ENCODE results near the gene NXF1.

Gene NXF1

DNA sequence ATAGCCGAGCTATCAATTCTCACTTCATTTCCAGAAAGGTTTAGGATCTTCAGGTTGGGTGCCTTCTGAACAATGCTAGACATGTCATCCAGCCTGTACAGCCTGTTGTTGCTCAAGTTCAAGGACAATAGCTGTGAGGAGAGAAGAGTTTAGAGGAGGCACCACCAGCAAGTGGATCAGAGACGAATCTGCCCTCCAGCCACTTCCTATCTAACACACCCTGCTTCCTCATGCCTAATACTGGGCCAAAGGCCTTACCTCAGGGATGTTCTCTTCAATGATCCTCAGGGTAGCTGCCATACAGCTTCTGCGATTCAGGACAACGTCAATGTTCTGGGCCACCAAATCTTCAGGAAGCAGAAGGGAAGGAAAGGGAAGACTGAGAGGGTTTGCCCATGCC lies 4.2 kb downstream of the NXF1 start:
- H3K27ac ChIP-seq (ENCODE audit: low read depth, low read length, severe bottlenecking): no peak overlapping the region
- no peaks in the 10 kb centered on the region for H3K9me3 ChIP-seq (ENCODE audit: control insufficient read depth, low read length)
- WGBS, 2 experiments (ENCODE audit: insufficient coverage in 2 of 2): 100% methylated on average over 1 to 4 of the region's 4 CpGs
- H3K4me3 ChIP-seq (ENCODE audit: extremely low read depth, insufficient read depth, low read length, poor library complexity, severe bottlenecking): no peak overlapping the region
- peaks cover 75% of the 10 kb centered on the region for H3K36me3 ChIP-seq (ENCODE audit: control insufficient read depth, insufficient read depth, low read length)
- H3K4me1 ChIP-seq (ENCODE audit: control insufficient read depth, insufficient read depth, low read length, poor library complexity, severe bottlenecking): peaks cover 6% of the 10 kb centered on the region

- Histone ChIP-seq H3K36me3 (ENCODE audit: control insufficient read depth, insufficient read depth, low read length) (peaks cover 91% of the 10 kb centered on the region), H3K4me1 (ENCODE audit: control insufficient read depth, insufficient read depth, low read length, poor library complexity, severe bottlenecking) (peaks cover 5% of the 10 kb centered on the region), H3K27ac (ENCODE audit: low read depth, low read length, severe bottlenecking) (no peak overlapping the region), H3K9me3 (ENCODE audit: control insufficient read depth, low read length) (no peaks in the 10 kb centered on the region), H3K4me3 (ENCODE audit: extremely low read depth, insufficient read depth, low read length, poor library complexity, severe bottlenecking) (no peak overlapping the region)
- 98 to 99% methylated on average over 9 of the region's 10 CpGs for WGBS, 2 experiments (ENCODE audit: insufficient coverage in 2 of 2)
Measured at GRCh38 chr11:62799486-62799885, 5.8 kb downstream of the NXF1 start.

GRCh38 chr11:62796281-62796680 lies 9.0 kb downstream of the NXF1 start:
- Histone ChIP-seq H3K4me3 (ENCODE audit: extremely low read depth, insufficient read depth, low read length, poor library complexity, severe bottlenecking) (no peak overlapping the region), H3K36me3 (ENCODE audit: control insufficient read depth, insufficient read depth, low read length) (peaks cover 93% of the 10 kb centered on the region), H3K9me3 (ENCODE audit: control insufficient read depth, low read length) (no peaks in the 10 kb centered on the region), H3K27ac (ENCODE audit: low read depth, low read length, severe bottlenecking) (no peak overlapping the region), H3K4me1 (ENCODE audit: control insufficient read depth, insufficient read depth, low read length, poor library complexity, severe bottlenecking) (peaks cover 12% of the 10 kb centered on the region)
- WGBS, 2 experiments (ENCODE audit: insufficient coverage in 2 of 2): 89 to 92% methylated on average over 6 to 7 of the region's 7 CpGs

DNA sequence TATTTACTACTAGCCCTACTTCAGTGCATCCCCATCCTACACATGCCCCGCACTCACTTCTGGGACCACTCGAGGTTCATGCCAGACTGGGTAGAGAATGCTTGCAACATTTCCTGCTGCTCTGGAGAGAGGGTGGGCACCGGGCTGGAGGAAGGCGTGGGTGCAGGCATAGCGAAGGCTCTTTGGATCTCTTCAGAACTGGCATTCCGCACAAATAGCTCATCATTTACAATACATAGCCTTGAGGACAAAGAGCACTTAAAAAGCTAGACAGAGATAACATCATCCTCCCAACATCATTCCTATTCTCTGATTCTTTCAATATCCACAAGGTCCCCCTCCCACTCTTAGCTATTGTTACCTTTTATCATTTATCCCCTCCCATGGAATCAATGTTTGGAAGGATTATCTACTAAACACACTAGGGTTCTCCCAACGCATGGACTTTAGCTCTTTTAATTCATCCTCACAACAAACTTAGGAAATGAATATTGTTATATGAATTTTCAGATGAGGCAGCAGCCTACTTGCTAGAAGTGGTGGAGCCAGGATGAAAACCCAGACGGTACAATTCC lies 11.0 kb downstream of the NXF1 start:
- H3K27ac ChIP-seq (ENCODE audit: low read depth, low read length, severe bottlenecking): peak overlapping the region; percentile 18
- H3K4me1 ChIP-seq (ENCODE audit: control insufficient read depth, insufficient read depth, low read length, poor library complexity, severe bottlenecking): peaks cover 12% of the 10 kb centered on the region
- 92 to 98% methylated on average over 5 to 6 of the region's 8 CpGs for WGBS, 2 experiments (ENCODE audit: insufficient coverage in 2 of 2)
- no peaks in the 10 kb centered on the region for H3K9me3 ChIP-seq (ENCODE audit: control insufficient read depth, low read length)
- peaks cover 88% of the 10 kb centered on the region for H3K36me3 ChIP-seq (ENCODE audit: control insufficient read depth, insufficient read depth, low read length)
- H3K4me3 ChIP-seq (ENCODE audit: extremely low read depth, insufficient read depth, low read length, poor library complexity, severe bottlenecking): no peak overlapping the region

DNA sequence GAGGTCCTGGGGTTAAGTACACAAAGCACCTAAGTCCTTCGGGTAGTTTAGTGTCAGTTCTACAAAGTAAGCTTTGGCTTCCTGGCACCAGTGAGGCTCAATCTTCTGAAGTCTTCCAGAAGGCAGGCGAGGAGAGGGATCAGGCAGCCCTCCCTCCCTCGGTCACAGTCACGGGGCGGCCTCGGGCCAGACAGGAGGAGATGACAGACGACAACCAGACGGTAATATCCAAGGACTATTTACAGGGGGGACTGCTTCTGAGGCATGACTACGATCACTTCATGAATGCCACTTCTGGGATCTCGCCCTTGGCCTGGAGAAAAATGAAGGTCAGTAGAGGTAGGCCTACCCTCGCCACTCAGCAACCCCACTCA lies 13.1 kb downstream of the NXF1 start:
- peak overlapping the region; percentile 88 for H3K27ac ChIP-seq (ENCODE audit: low read depth, low read length, severe bottlenecking)
- H3K4me1 ChIP-seq (ENCODE audit: control insufficient read depth, insufficient read depth, low read length, poor library complexity, severe bottlenecking): peaks cover 19% of the 10 kb centered on the region
- WGBS, 2 experiments (ENCODE audit: insufficient coverage in 2 of 2): 34 to 46% methylated on average over 9 to 11 of the region's 11 CpGs
- no peaks in the 10 kb centered on the region for H3K9me3 ChIP-seq (ENCODE audit: control insufficient read depth, low read length)
- peaks cover 74% of the 10 kb centered on the region for H3K36me3 ChIP-seq (ENCODE audit: control insufficient read depth, insufficient read depth, low read length)
- peak overlapping the region; percentile 78 for H3K4me3 ChIP-seq (ENCODE audit: extremely low read depth, insufficient read depth, low read length, poor library complexity, severe bottlenecking)

- Histone ChIP-seq H3K27ac (ENCODE audit: low read depth, low read length, severe bottlenecking) (peak within 1 kb of the TSS; percentile 88), H3K4me1 (ENCODE audit: control insufficient read depth, insufficient read depth, low read length, poor library complexity, severe bottlenecking) (peaks cover 19% of the 10 kb centered on the region), H3K36me3 (ENCODE audit: control insufficient read depth, insufficient read depth, low read length) (peaks cover 69% of the 10 kb centered on the region), H3K4me3 (ENCODE audit: extremely low read depth, insufficient read depth, low read length, poor library complexity, severe bottlenecking) (peak within 1 kb of the TSS; percentile 78), H3K9me3 (ENCODE audit: control insufficient read depth, low read length) (no peaks in the 10 kb centered on the region)
- 1% methylated on average over 43 to 48 of the region's 58 CpGs for WGBS, 2 experiments (ENCODE audit: insufficient coverage in 2 of 2)
Measured at GRCh38 chr11:62791501-62792201, 13.6 kb downstream of the NXF1 start, which contains the start of gene TMEM223. Gene TMEM223, minus strand, starts transcription at chr11:62792006. Its CDS starts 12 bp downstream, at chr11:62791994.

GRCh38 chr11:62789576-62789975 lies 15.7 kb downstream of the NXF1 start:
- H3K9me3 ChIP-seq (ENCODE audit: control insufficient read depth, low read length): no peaks in the 10 kb centered on the region
- WGBS, 2 experiments (ENCODE audit: insufficient coverage in 2 of 2): 90 to 100% methylated on average over 1 to 2 of the region's 3 CpGs
- H3K27ac ChIP-seq (ENCODE audit: low read depth, low read length, severe bottlenecking): no peak overlapping the region
- H3K36me3 ChIP-seq (ENCODE audit: control insufficient read depth, insufficient read depth, low read length): peaks cover 63% of the 10 kb centered on the region
- H3K4me3 ChIP-seq (ENCODE audit: extremely low read depth, insufficient read depth, low read length, poor library complexity, severe bottlenecking): no peak overlapping the region
- peaks cover 24% of the 10 kb centered on the region for H3K4me1 ChIP-seq (ENCODE audit: control insufficient read depth, insufficient read depth, low read length, poor library complexity, severe bottlenecking)

DNA sequence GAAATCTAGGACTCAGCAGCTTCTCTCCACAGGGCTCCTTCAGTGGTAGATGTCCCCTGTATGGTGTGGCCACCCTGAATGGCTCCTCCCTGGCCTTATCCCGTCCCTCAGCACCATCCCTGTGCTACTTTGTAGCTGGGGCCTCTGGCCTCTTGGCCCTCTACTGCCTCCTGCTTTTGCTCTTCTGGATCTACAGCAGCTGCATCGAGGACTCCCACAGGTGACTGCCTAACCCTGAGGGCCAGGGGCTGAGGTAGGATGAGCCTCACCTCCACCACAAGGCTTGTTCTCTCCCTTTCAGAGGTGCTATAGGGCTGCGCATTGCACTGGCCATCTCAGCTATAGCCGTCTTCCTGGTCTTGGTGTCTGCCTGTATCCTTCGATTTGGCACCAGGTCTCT lies 16.2 kb downstream of the NXF1 start:
- Histone ChIP-seq H3K36me3 (ENCODE audit: control insufficient read depth, insufficient read depth, low read length) (peaks cover 57% of the 10 kb centered on the region), H3K4me1 (ENCODE audit: control insufficient read depth, insufficient read depth, low read length, poor library complexity, severe bottlenecking) (peaks cover 22% of the 10 kb centered on the region), H3K27ac (ENCODE audit: low read depth, low read length, severe bottlenecking) (no peak overlapping the region), H3K9me3 (ENCODE audit: control insufficient read depth, low read length) (no peaks in the 10 kb centered on the region), H3K4me3 (ENCODE audit: extremely low read depth, insufficient read depth, low read length, poor library complexity, severe bottlenecking) (no peak overlapping the region)
- 84 to 90% methylated on average over 3 to 5 of the region's 5 CpGs for WGBS, 2 experiments (ENCODE audit: insufficient coverage in 2 of 2)

DNA sequence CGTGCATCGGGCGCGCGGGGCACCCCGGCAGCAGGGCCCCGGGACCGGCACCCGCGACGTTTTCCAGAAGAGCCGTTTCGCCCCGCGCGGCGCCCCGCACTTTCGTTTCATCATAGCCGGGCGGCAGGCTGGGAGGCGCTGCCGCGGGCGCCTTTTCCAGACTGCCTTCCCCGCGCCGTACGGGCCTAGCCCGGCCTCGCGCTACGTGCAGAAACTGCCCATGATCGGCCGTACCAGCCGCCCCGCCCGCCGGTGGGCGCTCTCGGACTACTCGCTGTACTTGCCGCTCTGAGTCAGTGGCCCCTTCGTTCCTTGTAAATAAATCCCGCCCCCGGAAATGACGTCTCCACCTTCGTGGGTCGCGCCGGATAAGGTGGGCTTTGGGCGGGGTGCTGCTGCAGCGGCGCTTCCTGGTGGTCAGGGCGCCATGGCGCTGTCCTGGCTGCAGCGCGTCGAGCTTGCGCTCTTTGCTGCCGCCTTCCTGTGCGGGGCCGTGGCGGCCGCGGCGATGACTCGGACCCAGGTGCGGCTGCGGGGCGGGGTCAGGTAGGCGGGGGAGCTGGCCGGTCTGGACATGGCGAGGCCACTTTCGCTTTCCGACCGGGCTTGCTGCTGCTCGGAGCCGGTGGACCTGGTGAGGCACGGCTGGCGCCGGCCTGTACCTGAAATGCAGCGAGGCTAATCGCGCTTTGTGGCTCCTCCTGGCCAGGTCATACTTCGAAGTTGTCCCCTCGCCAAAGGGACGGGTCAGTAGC lies 18.1 kb downstream of the NXF1 start, which contains the start of gene TMEM179B:
TMEM179B (plus strand) TSS at position 398 of the 755 bp plus-strand sequence; CDS start at position 428, 30 bp downstream.
- peak within 1 kb of the TSS; percentile 86 for H3K27ac ChIP-seq (ENCODE audit: low read depth, low read length, severe bottlenecking)
- peak within 1 kb of the TSS; percentile 90 for H3K4me3 ChIP-seq (ENCODE audit: extremely low read depth, insufficient read depth, low read length, poor library complexity, severe bottlenecking)
- WGBS, 2 experiments (ENCODE audit: insufficient coverage in 2 of 2): 1% methylated on average over 74 to 82 of the region's 88 CpGs
- H3K9me3 ChIP-seq (ENCODE audit: control insufficient read depth, low read length): no peaks in the 10 kb centered on the region
- H3K36me3 ChIP-seq (ENCODE audit: control insufficient read depth, insufficient read depth, low read length): peaks cover 53% of the 10 kb centered on the region
- H3K4me1 ChIP-seq (ENCODE audit: control insufficient read depth, insufficient read depth, low read length, poor library complexity, severe bottlenecking): peaks cover 16% of the 10 kb centered on the region

GRCh38 chr11:62786318-62787004 lies 18.8 kb downstream of the NXF1 start:
- WGBS, 2 experiments (ENCODE audit: insufficient coverage in 2 of 2): 5% methylated on average over 48 to 50 of the region's 51 CpGs
- Histone ChIP-seq H3K36me3 (ENCODE audit: control insufficient read depth, insufficient read depth, low read length) (peaks cover 58% of the 10 kb centered on the region), H3K4me1 (ENCODE audit: control insufficient read depth, insufficient read depth, low read length, poor library complexity, severe bottlenecking) (peaks cover 12% of the 10 kb centered on the region), H3K27ac (ENCODE audit: low read depth, low read length, severe bottlenecking) (peak overlapping the region; percentile 86), H3K4me3 (ENCODE audit: extremely low read depth, insufficient read depth, low read length, poor library complexity, severe bottlenecking) (peak overlapping the region; percentile 90), H3K9me3 (ENCODE audit: control insufficient read depth, low read length) (no peaks in the 10 kb centered on the region)
